Heart left ventricle (tissue), 13 donors: ENCODE measurements around the gene NPHP3.

Experiments
- CTCF ChIP-seq, 12 donors: fragments of 200-600 bp; sonication (generic) in 4 of 12; IDR thresholded peaks; one replicate each; pipeline versions ENCODE4 v1.5.0 to v1.8.0; 2018 to 2022; ENCODE audit warnings: antibody characterized with exemption in 12 of 12, mild to moderate bottlenecking in 5 of 12
- POLR2A ChIP-seq, 2 donors: fragments of 450-650 bp; IDR thresholded peaks; one replicate each; pipeline ENCODE4 v1.6.1; 2017; ENCODE audit warnings: antibody characterized with exemption in 2 of 2, mild to moderate bottlenecking in 2 of 2, moderate library complexity in 2 of 2
- donor health status: ischemic (EF 13 %, LVEDD 7.1; RV severe dilation, severe dysfunction).
- donor health status: DM: no; HTN: yes; CAD: no.
- donor health status: DM: no; HTN: no; CAD: no.
- donor health status: ischemic (EF 25% LVEDD 6.9; RV normal size, moderate dysfunction).
- donor health status: ischemic (EF 25% LVEDD 5.7; RV mildly dilated, moderate dysfunction).
- donor health status: ischemic (EF 35%, LVEDD 5.7; RV mildly dilated, moderate dysfunction).
- donor health status: nonischemic (EF 11% LVEDD 7.7; RV severe dilation, severe dysfunction).
- donor health status: DM: yes; HTN: yes; CAD: no.
- donor health status: PGD.
- donor health status: ischemic (EF 29% LVEDD 5.4; RV normal size, mild dysfunction).
- donor health status: nonischemic (EF 23%, LVEDD 6.1; RV moderate dilation, normal function).

DNA sequence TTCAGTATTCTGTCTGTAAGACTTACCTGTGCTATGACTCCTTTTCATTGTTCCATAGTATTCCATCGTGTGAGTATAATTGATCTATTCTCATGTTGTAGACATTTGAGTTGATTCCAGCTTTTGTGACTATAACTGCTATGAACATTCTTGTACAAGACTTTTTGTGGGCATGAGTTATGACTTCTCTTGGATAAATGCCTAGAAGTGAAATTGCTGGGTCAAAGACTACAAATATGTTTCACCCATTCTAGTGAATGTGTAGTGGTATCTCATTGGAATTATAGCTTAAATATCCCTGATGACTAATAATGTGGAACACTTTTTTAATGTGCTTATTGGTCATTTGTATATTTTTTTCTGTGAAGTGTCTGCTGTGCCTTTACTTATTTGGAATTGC, 27.6 kb upstream of the NPHP3 start:
- TF ChIP-seq CTCF (IDR thresholded peaks at IDR 0.05) (no peak), POLR2A (IDR thresholded peaks at IDR 0.05) (no peak)
